ENCODE results near the gene ZAP70.

Gene ZAP70

DNA sequence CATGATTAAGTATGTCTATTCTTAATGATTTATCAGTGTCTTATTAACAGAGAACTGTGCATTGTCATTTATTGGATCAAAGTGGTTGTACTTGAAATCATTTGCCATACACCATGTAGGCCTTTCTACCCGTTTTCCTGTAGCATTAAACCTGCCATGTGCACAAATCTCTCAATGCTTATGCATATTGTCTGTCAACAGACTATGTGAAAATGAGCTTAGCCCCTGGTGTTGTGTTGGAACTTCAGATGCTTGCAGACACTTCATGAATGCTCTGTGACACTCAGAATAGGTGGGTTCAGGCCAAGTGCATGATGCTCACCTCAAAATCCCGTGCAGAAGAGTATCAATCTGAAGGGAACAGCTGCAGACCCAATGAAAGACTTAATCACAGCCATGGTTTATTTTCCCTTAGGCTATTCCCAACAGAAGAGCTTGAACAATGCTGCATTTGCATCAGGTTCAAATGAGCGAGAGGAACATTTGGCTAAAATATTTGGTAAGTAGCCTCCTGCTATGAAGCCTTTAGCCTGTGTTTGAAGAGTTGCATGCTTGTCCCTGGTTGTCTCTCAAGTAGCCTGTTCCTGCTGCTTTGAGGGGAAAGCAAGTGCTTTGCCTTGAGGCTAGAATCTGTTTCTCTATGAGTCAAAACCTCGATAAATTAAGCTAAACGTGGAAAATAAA lies 37.8 kb upstream of the ZAP70 start:
- no peak for TF ChIP-seq EZH2phosphoT487 (IDR thresholded peaks at IDR 0.05; ENCODE audit: borderline replicate concordance, low read length)
- TF ChIP-seq, protein P1, sequence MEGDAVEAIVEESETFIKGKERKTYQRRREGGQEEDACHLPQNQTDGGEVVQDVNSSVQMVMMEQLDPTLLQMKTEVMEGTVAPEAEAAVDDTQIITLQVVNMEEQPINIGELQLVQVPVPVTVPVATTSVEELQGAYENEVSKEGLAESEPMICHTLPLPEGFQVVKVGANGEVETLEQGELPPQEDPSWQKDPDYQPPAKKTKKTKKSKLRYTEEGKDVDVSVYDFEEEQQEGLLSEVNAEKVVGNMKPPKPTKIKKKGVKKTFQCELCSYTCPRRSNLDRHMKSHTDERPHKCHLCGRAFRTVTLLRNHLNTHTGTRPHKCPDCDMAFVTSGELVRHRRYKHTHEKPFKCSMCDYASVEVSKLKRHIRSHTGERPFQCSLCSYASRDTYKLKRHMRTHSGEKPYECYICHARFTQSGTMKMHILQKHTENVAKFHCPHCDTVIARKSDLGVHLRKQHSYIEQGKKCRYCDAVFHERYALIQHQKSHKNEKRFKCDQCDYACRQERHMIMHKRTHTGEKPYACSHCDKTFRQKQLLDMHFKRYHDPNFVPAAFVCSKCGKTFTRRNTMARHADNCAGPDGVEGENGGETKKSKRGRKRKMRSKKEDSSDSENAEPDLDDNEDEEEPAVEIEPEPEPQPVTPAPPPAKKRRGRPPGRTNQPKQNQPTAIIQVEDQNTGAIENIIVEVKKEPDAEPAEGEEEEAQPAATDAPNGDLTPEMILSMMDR (IDR thresholded peaks at IDR 0.05; ENCODE audit: low read depth, low read length, poor library complexity, severe bottlenecking) = no peak
- Histone ChIP-seq H3K9me3 (ENCODE audit: control insufficient read depth, insufficient read depth, low read length) (no peaks in the 10 kb centered on the region), H3K79me2 (ENCODE audit: control insufficient read depth, low read length) (no peaks in the 10 kb centered on the region), H4K20me1 (ENCODE audit: control insufficient read depth, insufficient read depth, low read depth, low read length) (no peaks in the 10 kb centered on the region), H3K27ac (ENCODE audit: low read depth, low read length) (no peak overlapping the region), H3F3A (ENCODE audit: control insufficient read depth, insufficient read depth) (no peaks in the 10 kb centered on the region), H3K4me3 (ENCODE audit: low read length) (no peak overlapping the region), H3K4me1 (ENCODE audit: control insufficient read depth, low read length) (peaks cover 3% of the 10 kb centered on the region; the same call in 1 of the 2 replicates), H3K9me2 (replicated peaks; ENCODE audit: control insufficient read depth, low read length) (no peaks in the 10 kb centered on the region), H3K4me2 (ENCODE audit: low read length) (no peak overlapping the region), H3K36me3 (ENCODE audit: control insufficient read depth, low read length) (no peaks in the 10 kb centered on the region), H3K27me3 (ENCODE audit: control insufficient read depth, low read length) (no peaks in the 10 kb centered on the region; the same call in 1 of the 2 replicates)

DNA sequence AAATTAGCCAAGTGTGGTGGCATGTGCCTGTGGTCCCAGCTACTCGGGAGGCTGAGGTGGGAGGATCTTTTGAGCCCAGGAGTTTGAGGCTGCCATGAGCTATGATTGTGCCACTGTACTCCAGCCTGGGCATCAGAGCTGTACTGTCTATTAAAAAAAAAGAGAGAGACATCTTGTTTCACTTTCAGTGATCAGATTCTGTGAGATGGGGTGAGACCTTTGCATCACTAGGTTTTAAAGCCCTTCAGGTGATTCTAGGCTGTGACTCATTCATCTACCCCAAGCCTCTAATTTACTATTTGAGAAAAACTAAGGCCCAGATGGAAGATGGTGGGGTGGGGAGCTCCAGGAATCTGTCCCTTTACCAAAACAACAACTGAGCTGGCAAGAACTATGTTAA lies 36.8 kb upstream of the ZAP70 start:
- H3K4me2 ChIP-seq (ENCODE audit: low read length) = no peak overlapping the region
- H3K4me3 ChIP-seq (ENCODE audit: low read length) = no peak overlapping the region
- H3K27ac ChIP-seq (ENCODE audit: low read depth, low read length) = no peak overlapping the region
- H3K79me2 ChIP-seq (ENCODE audit: control insufficient read depth, low read length) = no peaks in the 10 kb centered on the region
- no peaks in the 10 kb centered on the region for H3K9me3 ChIP-seq (ENCODE audit: control insufficient read depth, insufficient read depth, low read length)
- no peaks in the 10 kb centered on the region for H4K20me1 ChIP-seq (ENCODE audit: control insufficient read depth, insufficient read depth, low read depth, low read length)
- TF ChIP-seq EZH2phosphoT487 (IDR thresholded peaks at IDR 0.05; ENCODE audit: borderline replicate concordance, low read length) = no peak
- TF ChIP-seq, protein P1 (IDR thresholded peaks at IDR 0.05; ENCODE audit: low read depth, low read length, poor library complexity, severe bottlenecking) = no peak
- no peaks in the 10 kb centered on the region for H3K9me2 ChIP-seq (replicated peaks; ENCODE audit: control insufficient read depth, low read length)
- no peaks in the 10 kb centered on the region for H3K36me3 ChIP-seq (ENCODE audit: control insufficient read depth, low read length)
- H3K4me1 ChIP-seq (ENCODE audit: control insufficient read depth, low read length) = peaks cover 3% of the 10 kb centered on the region; the same call in 1 of the 2 replicates
- H3F3A ChIP-seq (ENCODE audit: control insufficient read depth, insufficient read depth) = no peaks in the 10 kb centered on the region
- H3K27me3 ChIP-seq (ENCODE audit: control insufficient read depth, low read length) = no peaks in the 10 kb centered on the region; the same call in 1 of the 2 replicates

DNA sequence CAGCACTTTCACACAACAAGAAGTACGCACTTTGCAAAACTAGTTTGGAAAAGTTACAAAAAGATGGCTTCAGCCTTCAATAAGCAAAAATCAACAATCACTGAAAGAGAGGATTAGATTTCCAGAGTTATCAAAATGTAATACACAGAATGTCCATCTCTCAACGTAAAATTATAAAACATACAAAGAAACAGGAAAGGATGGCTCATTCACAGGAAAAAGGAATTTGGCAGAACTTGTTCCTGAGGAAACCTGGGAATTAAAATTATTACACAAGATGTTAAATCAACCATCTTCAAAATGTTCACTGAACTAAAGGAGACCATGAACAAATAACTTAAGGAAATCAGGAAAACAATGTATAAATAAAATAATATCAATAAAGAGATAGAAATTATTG lies 35.9 kb upstream of the ZAP70 start:
- Histone ChIP-seq H3K4me1 (ENCODE audit: control insufficient read depth, low read length) (peaks cover 3% of the 10 kb centered on the region; the same call in 1 of the 2 replicates), H3K79me2 (ENCODE audit: control insufficient read depth, low read length) (no peaks in the 10 kb centered on the region), H3K4me3 (ENCODE audit: low read length) (no peak overlapping the region)

More for the DNA sequence above, 35.9 kb upstream of the ZAP70 start:
- H3K27ac ChIP-seq (ENCODE audit: low read depth, low read length) = no peak overlapping the region
- H4K20me1 ChIP-seq (ENCODE audit: control insufficient read depth, insufficient read depth, low read depth, low read length) = no peaks in the 10 kb centered on the region
- H3K9me3 ChIP-seq (ENCODE audit: control insufficient read depth, insufficient read depth, low read length) = no peaks in the 10 kb centered on the region
- no peak overlapping the region for H3K4me2 ChIP-seq (ENCODE audit: low read length)
- no peaks in the 10 kb centered on the region for H3K9me2 ChIP-seq (replicated peaks; ENCODE audit: control insufficient read depth, low read length)
- no peaks in the 10 kb centered on the region for H3F3A ChIP-seq (ENCODE audit: control insufficient read depth, insufficient read depth)
- TF ChIP-seq EZH2phosphoT487 (IDR thresholded peaks at IDR 0.05; ENCODE audit: borderline replicate concordance, low read length) = no peak
- TF ChIP-seq, protein P1 (IDR thresholded peaks at IDR 0.05; ENCODE audit: low read depth, low read length, poor library complexity, severe bottlenecking) = no peak
- no peaks in the 10 kb centered on the region; the same call in 1 of the 2 replicates for H3K27me3 ChIP-seq (ENCODE audit: control insufficient read depth, low read length)
- H3K36me3 ChIP-seq (ENCODE audit: control insufficient read depth, low read length) = no peaks in the 10 kb centered on the region

All from DOHH2 (cell line).